Spleen (tissue), 7 donors: Measurements from ENCODE around the gene AJAP1.

Experiments used
- CTCF ChIP-seq, 11 experiments: fragments of 200-600 bp in 7 of 11; fragments of 450-650 bp in 4 of 11; sonication (generic) in 4 of 11; IDR thresholded peaks in 8 of 11; conservative IDR thresholded peaks in 3 of 11; 1 replicate in 7 of 11; 2 replicates in 4 of 11; pipeline versions ENCODE4 v1.4.0 to v1.8.0; 2016 to 2021; ENCODE audit warnings: antibody characterized with exemption in 11 of 11, inconsistent platforms in 4 of 11, mild to moderate bottlenecking in 1 of 11
- POLR2A ChIP-seq, 3 donors: fragments of 450-650 bp; IDR thresholded peaks; one replicate each; pipeline ENCODE4 v1.5.1; 2017; ENCODE audit warnings: antibody characterized with exemption in 3 of 3, mild to moderate bottlenecking in 1 of 3
- POLR2AphosphoS5 ChIP-seq, 3 donors: sonication (generic); formaldehyde crosslinking; IDR thresholded peaks; one replicate each; pipeline ENCODE4 v1.5.1; 2017; ENCODE audit warnings: antibody characterized with exemption in 3 of 3
- donor health status: DM: no; HTN: no; CAD: no; lungs with moderate emphysema.
- donor health status: DM: no; HTN: no; CAD: no.
- donor health status: DM: no; HTN: no; CAD: no.

- no peak for TF ChIP-seq POLR2A (IDR thresholded peaks at IDR 0.05)
- no peak for TF ChIP-seq CTCF (IDR thresholded peaks at IDR 0.05 in 8 of 11, conservative IDR thresholded peaks at IDR 0.05 in 3 of 11)
- TF ChIP-seq POLR2AphosphoS5 (IDR thresholded peaks at IDR 0.05) = no peak
Observed at GRCh38 chr1:4685523-4685865, 31.1 kb downstream of the AJAP1 start.
